ENCODE data around the gene IL34.

- TF ChIP-seq CTCF (IDR thresholded peaks at IDR 0.05) = peak; percentile 97
- no peak for TF ChIP-seq EZH2 (IDR thresholded peaks at IDR 0.05)
- no peak for TF ChIP-seq EZH2phosphoT487 (IDR thresholded peaks at IDR 0.05)
These were observed 7.7 kb downstream of the IL34 start for GRCh38 chr16:70653809-70654771.

Measured in neural progenitor cell (in vitro differentiated cells).